Dedifferentiated amniotic fluid mesenchymal stem cell (primary cell): ENCODE data around the gene BCCIP.

Source experiments
- DNase-seq: peaks from one replicate; pipeline ENCODE4 v3.0.0-alpha.2; 2016; ENCODE audit errors: extremely low spot score

BCCIP gene

GRCh38 chr10:125844751-125845221 lies 21.4 kb downstream of the BCCIP start:
- DNase-seq: no peak

GRCh38 chr10:125845617-125846016 lies 22.3 kb downstream of the BCCIP start:
- DNase-seq: no peak

- no peak for DNase-seq
Observed at GRCh38 chr10:125846894-125847293, 23.5 kb downstream of the BCCIP start.

DNA sequence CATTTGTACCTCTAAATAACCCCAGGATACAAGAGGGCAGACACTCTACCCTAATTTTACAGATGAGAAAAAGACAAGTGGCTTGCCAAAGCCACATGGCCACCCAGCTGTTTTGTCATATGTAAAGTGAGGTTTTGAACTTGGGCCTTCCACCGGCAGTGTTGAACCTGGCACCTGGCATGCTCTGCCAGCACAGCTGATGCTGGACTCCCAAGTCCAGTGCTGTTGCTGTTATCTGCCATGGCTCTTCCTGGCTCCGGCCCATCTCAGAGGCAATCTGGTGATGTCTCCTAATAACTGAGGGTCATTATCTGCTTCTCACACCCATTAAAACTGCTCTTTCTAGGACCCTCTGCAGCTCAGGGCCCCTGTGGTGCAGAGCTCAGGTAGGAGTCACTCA lies 25.0 kb downstream of the BCCIP start:
- DNase-seq: no peak

DNA sequence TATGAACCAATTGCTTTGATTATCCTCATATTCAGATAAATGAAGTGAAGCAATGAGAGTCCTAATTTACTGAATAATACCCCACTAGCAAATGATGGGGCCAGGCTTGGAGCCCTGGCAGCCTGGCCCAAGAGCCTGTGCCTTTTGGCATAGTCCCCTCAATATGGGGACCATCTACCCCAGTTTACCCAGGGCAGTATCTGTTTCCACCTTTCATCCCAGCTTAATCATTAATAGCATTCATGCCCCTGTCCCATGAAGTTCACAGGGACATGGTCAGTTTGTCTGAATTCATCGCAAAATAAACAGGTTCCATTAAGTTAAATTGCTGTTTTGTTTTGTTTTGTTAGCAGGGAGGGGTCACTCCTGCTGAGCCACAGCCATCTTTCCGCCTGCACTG lies 25.5 kb downstream of the BCCIP start:
- no peak for DNase-seq

DNA sequence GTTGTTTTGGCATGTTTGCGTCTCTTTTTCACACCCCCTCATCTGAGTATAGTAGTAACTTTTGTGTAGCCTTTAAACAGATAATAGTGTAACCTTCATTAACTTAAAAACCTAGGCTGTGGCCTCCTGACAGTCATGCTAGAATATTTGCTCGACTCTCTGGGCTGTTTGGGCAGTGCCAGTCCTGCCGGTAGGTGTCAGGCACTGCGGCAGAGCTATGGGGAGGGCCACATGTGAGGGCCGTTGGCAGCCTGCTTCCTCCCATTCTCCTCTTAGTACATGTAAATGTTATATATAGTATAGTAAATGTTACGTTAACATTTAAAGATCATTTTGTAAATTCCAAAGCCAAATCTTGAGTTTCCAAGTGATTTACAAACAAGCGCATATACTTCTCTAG lies 26.1 kb downstream of the BCCIP start:
- no peak for DNase-seq

DNA sequence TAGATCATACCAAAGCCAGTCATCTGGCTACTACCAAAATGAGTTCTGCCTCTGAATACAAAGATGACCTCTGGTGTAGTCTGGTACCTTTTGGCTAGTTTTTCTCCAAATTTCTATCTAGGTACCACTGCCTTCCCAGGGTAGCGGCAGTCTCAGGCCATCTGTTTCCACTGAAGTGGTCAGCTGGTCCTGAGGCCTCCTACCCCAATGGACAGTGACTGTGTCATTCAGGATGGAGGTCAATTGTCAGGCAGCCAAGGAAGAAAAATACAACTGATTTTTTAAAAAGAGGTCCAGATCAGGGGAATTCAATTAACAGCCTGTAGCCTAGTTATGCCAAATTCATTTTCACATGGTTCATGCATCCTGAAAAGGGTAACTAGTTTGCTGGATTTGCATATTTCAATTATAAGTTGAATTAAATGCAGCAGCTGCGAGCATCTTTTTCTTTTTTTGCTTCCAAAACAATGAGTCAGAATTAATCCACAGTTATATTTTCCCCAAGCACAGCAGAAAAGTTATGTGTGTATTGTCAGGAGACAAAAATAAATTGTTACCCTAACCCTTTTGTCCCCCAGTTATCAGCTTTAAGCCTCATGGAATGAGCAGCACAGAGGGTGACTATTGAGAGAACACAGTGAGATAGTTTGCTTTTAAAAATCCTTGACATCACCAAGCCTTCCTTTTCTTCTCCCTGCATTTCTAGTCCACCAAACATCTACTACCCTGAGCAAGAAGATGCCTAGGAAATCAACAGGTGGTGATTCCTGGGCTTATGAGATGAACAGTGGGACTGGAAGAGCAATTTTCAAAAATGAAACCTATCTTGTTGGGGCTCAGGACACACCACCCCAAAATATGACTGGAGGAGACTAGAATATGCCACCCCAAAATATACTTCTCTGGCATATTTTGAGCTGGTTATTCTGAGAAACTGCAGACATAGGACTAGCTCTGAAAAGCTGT lies 27.7 kb downstream of the BCCIP start:
- no peak for DNase-seq

DNA sequence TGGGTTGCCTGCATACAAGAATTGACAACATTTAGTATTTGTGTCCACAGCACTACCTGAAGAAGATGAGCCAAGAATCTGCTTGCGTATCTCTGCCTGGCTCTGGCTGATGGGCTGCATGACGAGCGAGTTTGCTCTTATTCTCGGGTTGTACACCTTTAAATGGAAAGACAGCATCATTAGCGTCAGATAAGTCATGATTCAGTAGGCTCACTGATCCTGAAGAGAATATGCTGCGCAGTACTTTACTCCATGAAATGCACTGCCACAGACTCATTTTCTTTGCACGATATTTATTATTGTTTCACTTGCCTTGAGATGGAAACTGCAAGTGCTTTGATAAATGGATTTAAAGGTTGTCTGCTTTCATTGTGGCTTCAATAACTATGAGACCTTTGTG lies 29.1 kb downstream of the BCCIP start:
- no peak for DNase-seq

DNA sequence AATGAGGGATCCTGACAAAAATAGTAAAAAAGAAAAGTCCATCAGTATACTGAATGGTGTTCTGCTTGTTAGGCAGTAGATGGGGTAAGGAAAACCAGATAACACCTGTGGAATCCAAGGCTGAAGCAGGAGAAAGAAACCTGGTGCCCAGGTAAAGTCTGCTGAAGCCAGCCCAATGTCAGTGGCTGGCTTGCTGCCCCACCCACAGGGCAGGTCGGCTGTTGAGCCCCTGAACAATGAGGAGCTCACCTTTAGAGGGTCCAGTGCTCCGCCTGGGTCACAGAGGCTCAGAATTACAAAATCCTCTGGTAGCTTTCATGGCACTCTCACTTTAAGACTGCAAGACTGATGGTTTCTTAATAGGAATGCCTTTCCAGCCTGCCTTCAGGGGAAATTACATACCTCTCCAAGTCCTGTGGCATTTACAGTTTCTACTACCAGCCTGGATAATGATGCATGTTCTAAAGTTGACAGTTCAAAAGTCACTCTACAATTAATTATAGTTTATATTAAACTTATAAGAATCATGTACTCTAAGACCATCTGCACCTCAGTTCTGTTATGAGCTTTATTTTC lies 33.9 kb downstream of the BCCIP start:
- no peak for DNase-seq

DNA sequence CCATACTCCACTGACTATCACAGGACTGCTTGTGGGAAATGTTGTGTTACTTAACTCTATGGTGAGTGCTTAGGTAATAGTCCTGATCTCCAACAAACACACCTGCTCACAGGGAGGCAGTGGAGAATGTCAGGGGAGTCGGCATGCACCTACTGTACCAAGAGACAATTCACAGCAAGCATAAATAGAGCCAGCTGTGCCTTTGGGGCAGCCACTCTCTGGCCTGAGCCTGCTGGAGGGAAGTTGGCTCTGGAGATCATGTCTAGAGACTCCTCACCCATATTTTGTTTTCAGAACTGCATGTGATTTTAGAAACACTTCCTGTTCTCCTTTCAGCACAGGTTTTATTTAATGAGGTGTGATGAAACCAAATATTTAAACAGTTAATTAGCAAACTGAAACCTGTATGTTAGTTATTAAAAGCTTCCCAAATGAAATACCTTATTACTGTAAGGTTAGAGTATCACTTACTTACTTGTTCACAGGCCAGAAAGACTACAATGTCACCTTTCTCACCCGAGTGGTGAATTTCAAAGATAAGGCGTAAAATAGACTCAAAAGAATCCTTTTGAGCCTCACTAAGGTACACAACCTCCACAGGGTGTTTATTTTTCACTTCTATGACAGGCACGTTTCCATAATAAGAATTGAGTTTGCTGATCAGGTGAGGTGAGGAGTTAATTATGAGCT lies 35.9 kb downstream of the BCCIP start:
- no peak for DNase-seq

DNA sequence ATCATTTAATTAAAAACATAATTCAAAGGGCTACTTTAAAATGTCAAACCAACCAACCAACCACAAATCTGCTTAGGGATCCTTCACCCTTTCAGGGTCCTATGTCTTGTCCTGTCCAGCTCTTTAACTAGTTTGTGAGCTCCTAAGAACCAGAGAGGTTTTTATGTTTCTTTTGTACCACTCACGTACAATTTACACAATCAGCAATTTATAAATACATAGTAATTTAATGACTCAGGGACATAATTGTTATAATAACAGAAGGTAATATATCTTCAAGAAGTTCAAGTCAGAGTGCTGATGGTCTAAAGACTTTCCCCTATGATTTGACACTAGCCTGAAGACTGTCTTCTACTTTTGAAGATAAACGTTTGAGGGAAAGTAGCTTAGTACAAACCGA lies 41.8 kb downstream of the BCCIP start:
- DNase-seq: no peak

- no peak for DNase-seq
Observed at GRCh38 chr10:125866421-125867029, 43.2 kb downstream of the BCCIP start.

DNA sequence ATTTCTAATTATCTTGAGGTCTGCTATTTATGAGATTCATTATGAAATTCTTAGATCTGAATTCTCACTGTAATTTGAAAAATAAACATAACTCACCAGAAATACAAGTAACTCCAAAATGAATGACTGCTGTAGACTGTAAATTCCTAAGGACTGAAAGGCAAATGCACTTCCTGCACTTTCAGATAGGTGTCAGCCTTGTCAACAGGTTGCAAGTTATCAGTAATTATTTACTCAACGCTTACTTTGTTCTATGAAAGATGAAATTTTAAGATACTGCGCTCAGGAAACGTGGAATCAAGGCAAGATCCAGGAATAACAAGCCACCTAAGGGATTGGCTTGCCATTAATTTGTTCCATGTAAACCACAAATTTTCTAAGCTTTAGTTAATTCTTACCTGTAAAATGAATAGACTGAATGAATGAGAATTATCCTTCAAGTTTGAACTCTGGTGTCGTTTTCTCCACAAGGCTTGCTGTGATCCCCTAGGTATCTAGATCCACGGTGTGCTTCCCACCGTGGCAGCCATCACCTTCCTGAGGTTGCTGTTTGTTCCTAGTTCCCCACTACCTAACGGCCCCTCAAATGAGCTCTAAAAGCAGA lies 45.1 kb downstream of the BCCIP start:
- DNase-seq: peak; percentile 44

GRCh38 chr10:125871338-125871737 lies 48.0 kb downstream of the BCCIP start:
- no peak for DNase-seq

- DNase-seq: peak; percentile 62
Observed at GRCh38 chr10:125878957-125879835, 55.9 kb downstream of the BCCIP start.

DNA sequence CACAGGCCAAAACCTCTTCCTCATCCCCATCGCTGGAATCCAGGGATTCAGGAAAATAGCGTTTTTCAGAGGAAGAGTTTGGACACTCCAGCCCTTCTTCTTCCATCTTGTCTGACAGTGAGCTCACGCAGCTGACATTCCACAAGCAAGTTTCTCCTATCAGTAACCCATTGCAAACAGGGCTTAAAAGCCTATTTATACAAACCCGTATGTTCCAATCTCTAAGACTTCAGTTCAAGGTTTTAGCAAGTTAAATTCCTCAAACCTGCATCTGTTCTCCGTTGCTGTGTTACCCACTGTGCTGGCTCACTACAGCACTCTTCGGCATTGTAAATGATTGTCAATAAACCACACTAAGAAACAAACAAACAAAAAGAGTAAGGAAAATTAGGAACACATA lies 57.4 kb downstream of the BCCIP start:
- no peak for DNase-seq

DNA sequence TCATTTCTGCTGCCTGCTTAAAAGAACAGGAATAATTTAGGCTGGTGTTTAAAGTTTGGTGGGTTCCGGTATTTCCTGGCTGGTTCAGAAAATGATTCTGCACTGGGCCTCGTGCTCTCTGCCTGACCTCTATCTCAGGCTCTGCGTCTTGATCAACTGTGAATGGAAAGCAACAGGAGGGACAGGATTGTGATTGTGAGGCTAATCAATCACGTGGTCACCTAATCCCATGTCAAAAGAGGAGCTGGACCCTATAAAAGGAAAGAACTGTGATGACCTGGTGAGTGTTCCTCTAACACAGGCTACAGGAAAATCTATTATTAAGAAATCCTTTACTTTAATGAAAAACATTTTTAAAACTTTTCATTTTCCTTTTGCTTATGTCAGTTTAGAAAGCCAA lies 57.8 kb downstream of the BCCIP start, which contains the start of gene DHX32:
DHX32 (minus strand) TSS at position 101 of the 400 bp plus-strand sequence. CDS start 468 bp downstream, outside the sequence.
- DNase-seq: no peak

GRCh38 chr10:125882596-125882995 lies 59.2 kb downstream of the BCCIP start:
- no peak for DNase-seq

GRCh38 chr10:125883211-125883610 lies 59.9 kb downstream of the BCCIP start:
- no peak for DNase-seq
